Measurements from ENCODE around the gene ISL2. TPM values are rescaled to one million over a fixed set of nuclear protein-coding genes. Genes with fewer than 3 reads are reported as not detected.

The ISL2 gene
- total RNA-seq, 1 donor from 2014 or later: 1.2 TPM

- Mint-ChIP-seq H3K27me3 (ENCODE audit: low read depth) (no peaks in the 10 kb centered on the region), H3K36me3 (peaks cover 8% of the 10 kb centered on the region), H3K4me3 (no peak overlapping the region), H3K9me3 (no peaks in the 10 kb centered on the region), H3K27ac (no peak overlapping the region), H3K4me1 (peaks cover 10% of the 10 kb centered on the region)
- no peak for TF ChIP-seq CTCF (IDR thresholded peaks at IDR 0.05; ENCODE audit: unreplicated experiment)
- DNase-seq (ENCODE audit: low spot score in 2 of 2, unreplicated experiment in 2 of 2): no peak
Observed at GRCh38 chr15:76377751-76378150, 41.2 kb downstream of the ISL2 start.

GRCh38 chr15:76378691-76379090 is 42.1 kb downstream of the ISL2 start:
- no peak overlapping the region for H3K4me3 Mint-ChIP-seq
- peaks cover 4% of the 10 kb centered on the region for H3K36me3 Mint-ChIP-seq
- H3K27me3 Mint-ChIP-seq (ENCODE audit: low read depth): no peaks in the 10 kb centered on the region
- DNase-seq (ENCODE audit: low spot score in 2 of 2, unreplicated experiment in 2 of 2): no peak
- H3K4me1 Mint-ChIP-seq: peaks cover 10% of the 10 kb centered on the region
- no peak for TF ChIP-seq CTCF (IDR thresholded peaks at IDR 0.05; ENCODE audit: unreplicated experiment)
- no peak overlapping the region for H3K27ac Mint-ChIP-seq
- no peaks in the 10 kb centered on the region for H3K9me3 Mint-ChIP-seq

- Mint-ChIP-seq H3K36me3 (peaks cover under 1% of the 10 kb centered on the region), H3K9me3 (no peaks in the 10 kb centered on the region), H3K4me3 (no peak overlapping the region), H3K27me3 (ENCODE audit: low read depth) (no peaks in the 10 kb centered on the region), H3K27ac (no peak overlapping the region), H3K4me1 (peaks cover 10% of the 10 kb centered on the region)
- TF ChIP-seq CTCF (IDR thresholded peaks at IDR 0.05; ENCODE audit: unreplicated experiment): no peak
- no peak for DNase-seq (ENCODE audit: low spot score in 2 of 2, unreplicated experiment in 2 of 2)
Observed at GRCh38 chr15:76380249-76380648, 43.7 kb downstream of the ISL2 start.

- Mint-ChIP-seq H3K4me1 (peaks cover 10% of the 10 kb centered on the region), H3K36me3 (no peaks in the 10 kb centered on the region), H3K27ac (no peak overlapping the region), H3K9me3 (no peaks in the 10 kb centered on the region), H3K27me3 (ENCODE audit: low read depth) (no peaks in the 10 kb centered on the region), H3K4me3 (no peak overlapping the region)
- TF ChIP-seq CTCF (IDR thresholded peaks at IDR 0.05; ENCODE audit: unreplicated experiment): no peak
- DNase-seq (ENCODE audit: low spot score in 2 of 2, unreplicated experiment in 2 of 2): no peak
Observed at GRCh38 chr15:76381366-76381765, 44.8 kb downstream of the ISL2 start.

GRCh38 chr15:76382987-76383728 is 46.6 kb downstream of the ISL2 start:
- Mint-ChIP-seq H3K4me1 (peaks cover 6% of the 10 kb centered on the region), H3K4me3 (no peak overlapping the region), H3K9me3 (no peaks in the 10 kb centered on the region), H3K36me3 (no peaks in the 10 kb centered on the region), H3K27ac (no peak overlapping the region), H3K27me3 (ENCODE audit: low read depth) (no peaks in the 10 kb centered on the region)
- no peak for DNase-seq (ENCODE audit: low spot score in 2 of 2, unreplicated experiment in 2 of 2)
- no peak for TF ChIP-seq CTCF (IDR thresholded peaks at IDR 0.05; ENCODE audit: unreplicated experiment)
